H1 (cell line): Measurements from ENCODE around the gene TTC31. TPM values are rescaled to one million over a fixed set of nuclear protein-coding genes. Genes with fewer than 3 reads are reported as not detected.

ENCODE experiments used
- CEBPB ChIP-seq: IDR thresholded peaks from 2 replicates; pipeline ENCODE4 v1.6.1; 2012; ENCODE audit warnings: low read depth, low read length
- JUN ChIP-seq: IDR thresholded peaks from 2 replicates; pipeline ENCODE4 v1.6.1; 2011; ENCODE audit warnings: low read depth, mild to moderate bottlenecking, improper control_type of control experiment, low read length
- polyA plus RNA-seq, 7 experiments: library from polyadenylated mRNA; depleted of rRNA in 3 of 7; stranded (reverse) in 5 of 7; unstranded in 2 of 7; fragments of >200 nt in 5 of 7; fragments of 200-250 nt in 2 of 7; gene quantifications; 1 replicate in 5 of 7; 2 replicates in 1 of 7; 4 replicates in 1 of 7; pipeline versions ENCODE4 v1.2.1 to v1.2.3, GENCODE V29; 2011 to 2013; ENCODE audit warnings: missing spikeins in 2 of 7, mixed read lengths in 2 of 7
- total RNA-seq: library from RNA; stranded (reverse); fragmentation: NEBNext Ultra II Directional; extraction: Animal tissue kit (Norgen Biotek cat#: 25700); gene quantifications from 2 replicates; pipeline ENCODE4 v1.2.1, GENCODE V29; 2021
- TF ChIP-seq, protein P1 (sequence below), 3 experiments: IDR thresholded peaks; 1 replicate in 2 of 3; 2 replicates in 1 of 3; pipeline versions ENCODE4 v1.5.1 to v1.6.1; 2011; ENCODE audit warnings: low read length in 3 of 3, mild to moderate bottlenecking in 3 of 3, inconsistent platforms in 2 of 3, low read depth in 1 of 3, moderate library complexity in 1 of 3; ENCODE audit not compliant: insufficient read depth in 1 of 3; ENCODE audit errors: control extremely low read depth in 1 of 3

The TTC31 gene
- total and polyA plus RNA-seq, 2 of the 8 experiments (the other 6 are each of a cell fraction or from before 2014, with no cell fraction given), result 28.8 to 29.9 TPM

GRCh38 chr2:74471332-74472065, 11.4 kb upstream of the TTC31 start (continued):
- TF ChIP-seq, protein P1, sequence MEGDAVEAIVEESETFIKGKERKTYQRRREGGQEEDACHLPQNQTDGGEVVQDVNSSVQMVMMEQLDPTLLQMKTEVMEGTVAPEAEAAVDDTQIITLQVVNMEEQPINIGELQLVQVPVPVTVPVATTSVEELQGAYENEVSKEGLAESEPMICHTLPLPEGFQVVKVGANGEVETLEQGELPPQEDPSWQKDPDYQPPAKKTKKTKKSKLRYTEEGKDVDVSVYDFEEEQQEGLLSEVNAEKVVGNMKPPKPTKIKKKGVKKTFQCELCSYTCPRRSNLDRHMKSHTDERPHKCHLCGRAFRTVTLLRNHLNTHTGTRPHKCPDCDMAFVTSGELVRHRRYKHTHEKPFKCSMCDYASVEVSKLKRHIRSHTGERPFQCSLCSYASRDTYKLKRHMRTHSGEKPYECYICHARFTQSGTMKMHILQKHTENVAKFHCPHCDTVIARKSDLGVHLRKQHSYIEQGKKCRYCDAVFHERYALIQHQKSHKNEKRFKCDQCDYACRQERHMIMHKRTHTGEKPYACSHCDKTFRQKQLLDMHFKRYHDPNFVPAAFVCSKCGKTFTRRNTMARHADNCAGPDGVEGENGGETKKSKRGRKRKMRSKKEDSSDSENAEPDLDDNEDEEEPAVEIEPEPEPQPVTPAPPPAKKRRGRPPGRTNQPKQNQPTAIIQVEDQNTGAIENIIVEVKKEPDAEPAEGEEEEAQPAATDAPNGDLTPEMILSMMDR (IDR thresholded peaks at IDR 0.05; ENCODE audit: control extremely low read depth in 1 of 3, insufficient read depth in 1 of 3, low read depth in 1 of 3, low read length in 3 of 3), result no peak
- TF ChIP-seq JUN, result no peak
- no peak for TF ChIP-seq CEBPB
